Activated naive CD4-positive, alpha-beta T cell treated with anti-CD3 and anti-CD28 coated beads, Interleukin-2, amount 10 ng/mL, durations not matched to agents 7 days and 5 days (primary cell): ENCODE results near the gene FOXO3.

ENCODE experiments used
- CTCF ChIA-PET: fragments of 350-600 bp; sonication (Branson Sonifier 250); formaldehyde crosslinking; loops from one replicate; lab custom pipeline; 2021; ENCODE audit warnings: antibody characterized with exemption; lab: Charles Lee
- DNase-seq: peaks from one replicate; pipeline ENCODE4 v3.0.0-alpha.2; 2020
- H3K27ac Mint-ChIP-seq: one replicate; pipeline ENCODE4 v1.8.0; 2021; ENCODE audit warnings: mild to moderate bottlenecking, moderate library complexity, mixed read lengths
- H3K27me3 Mint-ChIP-seq: one replicate; pipeline ENCODE4 v1.8.0; 2021; ENCODE audit warnings: mild to moderate bottlenecking, mixed read lengths
- H3K36me3 Mint-ChIP-seq: one replicate; pipeline ENCODE4 v1.8.0; 2021; ENCODE audit warnings: mixed read lengths
- H3K4me1 Mint-ChIP-seq: one replicate; pipeline ENCODE4 v1.8.0; 2021; ENCODE audit warnings: mixed read lengths
- H3K4me3 Mint-ChIP-seq: one replicate; pipeline ENCODE4 v1.8.0; 2021; ENCODE audit warnings: mild to moderate bottlenecking, moderate library complexity, mixed read lengths
- H3K9me3 Mint-ChIP-seq: one replicate; pipeline ENCODE4 v1.8.0; 2021; ENCODE audit warnings: mixed read lengths

The FOXO3 gene

DNA sequence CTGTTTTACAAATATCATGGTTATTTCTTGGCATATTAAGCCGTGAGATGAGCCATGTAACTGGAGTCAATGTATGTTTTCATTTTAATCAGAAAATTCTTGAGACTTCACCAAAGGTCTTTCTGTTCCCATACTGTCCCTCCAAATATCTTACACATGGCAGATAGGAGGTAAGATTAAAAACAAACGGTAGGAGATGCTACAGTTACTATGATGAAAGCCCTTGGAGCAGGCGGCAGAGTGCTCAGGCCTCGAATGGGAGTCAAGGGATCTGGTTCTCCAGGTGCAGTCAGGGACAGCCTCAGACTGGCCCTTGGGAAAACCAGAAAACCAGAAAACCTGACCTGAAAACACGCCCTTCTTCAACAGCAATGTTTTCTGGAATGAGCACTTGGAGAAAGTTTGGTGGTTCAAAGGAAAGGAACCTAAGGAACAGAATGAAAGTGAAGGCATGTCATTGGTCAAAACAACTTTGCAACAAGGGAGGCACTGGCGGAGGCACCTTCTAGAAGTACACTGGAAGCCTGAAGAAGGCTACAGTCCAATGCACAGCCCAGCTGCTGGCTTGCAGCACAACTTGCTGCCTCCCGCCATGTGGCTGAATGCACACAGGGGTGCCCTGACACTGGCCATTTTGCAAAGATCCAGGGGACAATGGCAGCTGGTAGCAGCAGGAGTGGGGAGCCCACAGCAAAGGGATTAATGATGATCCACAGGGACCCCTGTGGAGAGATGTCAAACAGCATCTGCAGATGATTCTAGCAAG, 17.4 kb upstream of the FOXO3 start:
- Mint-ChIP-seq H3K36me3 (no peaks in the 10 kb centered on the region), H3K4me3 (no peak overlapping the region), H3K4me1 (peaks cover 15% of the 10 kb centered on the region), H3K27ac (no peak overlapping the region), H3K27me3 (peaks cover 26% of the 10 kb centered on the region), H3K9me3 (no peaks in the 10 kb centered on the region)
- DNase-seq: no peak
- CTCF ChIA-PET: interaction anchor here (0.8 to 7.5 kb wide), 12 partner anchors 9 to 529 kb away, joined by 3 to 90 read pairs (median 6); no protein-coding TSS in a partner anchor

GRCh38 chr6:108544606-108545005, 16.1 kb upstream of the FOXO3 start:
- H3K9me3 Mint-ChIP-seq: no peaks in the 10 kb centered on the region
- H3K36me3 Mint-ChIP-seq: no peaks in the 10 kb centered on the region
- no peak for DNase-seq
- H3K4me3 Mint-ChIP-seq: no peak overlapping the region
- H3K4me1 Mint-ChIP-seq: peaks cover 15% of the 10 kb centered on the region
- CTCF ChIA-PET: interaction anchor here (0.9 to 7.5 kb wide), 4 partner anchors 25 to 528 kb away, joined by 3 to 90 read pairs (median 3); no protein-coding TSS in a partner anchor
- peaks cover 24% of the 10 kb centered on the region for H3K27me3 Mint-ChIP-seq
- no peak overlapping the region for H3K27ac Mint-ChIP-seq

DNA sequence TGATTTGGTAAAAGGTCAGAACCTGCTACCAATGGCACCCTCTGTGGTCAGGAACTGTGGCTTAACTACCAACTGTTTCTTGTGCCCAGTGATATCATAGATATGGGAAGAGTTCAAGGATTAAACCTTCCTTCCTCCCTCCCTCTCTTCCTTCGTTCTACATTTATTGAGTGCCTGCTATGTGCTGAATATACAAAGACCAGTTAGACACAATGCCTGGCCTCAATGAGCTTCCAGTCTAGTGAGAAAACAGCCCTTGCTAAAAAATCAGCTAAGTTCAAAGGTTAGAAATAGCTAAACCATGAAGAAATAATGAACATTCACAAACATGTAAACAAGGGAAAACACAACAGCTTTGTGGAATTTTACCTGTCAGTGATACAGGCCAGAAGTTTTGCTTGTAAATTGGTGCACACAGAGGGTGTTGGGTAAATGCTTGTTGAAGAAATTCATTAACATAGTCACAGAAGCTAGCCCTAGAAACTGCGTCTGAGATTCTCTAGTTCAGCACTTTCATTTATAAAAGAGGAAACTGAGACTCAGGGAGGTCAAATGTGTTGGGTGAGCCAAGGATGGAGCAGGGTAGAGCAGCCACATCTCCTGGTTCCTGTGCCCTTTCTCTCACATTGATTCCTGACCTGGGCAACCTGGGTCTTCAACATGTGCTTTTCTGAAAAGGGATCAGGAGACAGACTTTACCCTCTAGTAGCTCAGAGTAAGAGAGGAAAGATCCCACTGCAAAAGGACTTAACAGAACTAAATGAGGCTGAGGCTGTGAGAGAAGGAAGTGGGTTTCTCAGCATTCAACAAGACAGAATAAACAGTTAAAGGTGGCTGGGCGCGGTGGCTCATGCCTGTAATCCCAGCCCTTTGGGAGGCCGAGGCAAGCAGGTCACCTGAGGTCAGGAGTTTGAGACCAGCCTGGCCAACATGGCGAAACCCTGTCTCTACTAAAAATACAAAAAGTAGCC, 14.4 kb upstream of the FOXO3 start:
- Mint-ChIP-seq H3K4me3 (no peak overlapping the region), H3K9me3 (no peaks in the 10 kb centered on the region), H3K36me3 (no peaks in the 10 kb centered on the region), H3K4me1 (peaks cover 15% of the 10 kb centered on the region), H3K27me3 (peaks cover 30% of the 10 kb centered on the region), H3K27ac (no peak overlapping the region)
- no peak for DNase-seq
- CTCF ChIA-PET: interaction anchor here (1.1 to 7.5 kb wide), 4 partner anchors 234 to 526 kb away, joined by 3 to 90 read pairs (median 4); no protein-coding TSS in a partner anchor

DNA sequence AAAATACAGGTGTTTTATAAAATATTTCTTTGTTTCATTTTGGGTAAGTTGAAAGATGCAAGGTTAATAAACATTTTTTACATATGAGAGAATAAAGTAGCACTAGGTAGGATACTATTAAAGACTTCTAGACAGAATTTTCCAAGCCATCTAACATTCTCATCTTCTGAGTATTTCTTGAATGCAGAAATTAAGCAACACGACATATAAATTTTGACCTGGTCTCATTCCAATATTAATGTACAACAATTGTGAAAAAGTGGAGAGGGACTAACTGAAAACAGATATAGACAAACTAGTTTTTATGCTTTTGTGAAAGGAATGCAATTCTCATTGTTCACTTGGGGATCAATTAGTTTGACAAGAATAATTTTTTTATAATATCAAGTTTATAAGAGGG, 11.5 kb upstream of the FOXO3 start:
- CTCF ChIA-PET: no interaction called here
- Mint-ChIP-seq H3K4me3 (no peak overlapping the region), H3K9me3 (no peaks in the 10 kb centered on the region), H3K36me3 (no peaks in the 10 kb centered on the region), H3K27ac (no peak overlapping the region), H3K27me3 (peaks cover 38% of the 10 kb centered on the region), H3K4me1 (peaks cover 7% of the 10 kb centered on the region)
- no peak for DNase-seq

- H3K36me3 Mint-ChIP-seq: no peaks in the 10 kb centered on the region
- H3K9me3 Mint-ChIP-seq: no peaks in the 10 kb centered on the region
- peaks cover 7% of the 10 kb centered on the region for H3K4me1 Mint-ChIP-seq
- H3K27ac Mint-ChIP-seq: no peak overlapping the region
- CTCF ChIA-PET: no interaction called here
- H3K4me3 Mint-ChIP-seq: no peak overlapping the region
- no peak for DNase-seq
- peaks cover 41% of the 10 kb centered on the region for H3K27me3 Mint-ChIP-seq
These were observed 11.0 kb upstream of the FOXO3 start for GRCh38 chr6:108549741-108550140.

DNA sequence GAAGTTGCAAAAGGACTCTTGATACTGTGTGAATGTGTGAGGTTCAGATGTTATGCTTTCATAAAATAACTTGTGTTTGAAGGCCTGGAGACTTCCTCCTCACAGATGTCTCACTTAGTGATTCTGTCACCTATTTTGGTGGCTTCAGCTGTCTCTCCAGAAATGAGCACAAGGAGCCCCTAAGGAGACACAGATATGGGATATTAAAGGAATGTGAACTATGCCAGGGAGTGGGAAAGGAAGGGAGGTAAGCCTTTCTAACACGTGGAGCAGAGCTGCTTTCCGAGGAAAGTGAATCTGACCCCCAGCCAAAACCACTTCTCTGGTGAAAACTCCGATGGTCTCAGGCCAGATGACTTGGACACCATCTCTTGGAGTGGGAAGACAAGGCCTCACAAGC, 10.5 kb upstream of the FOXO3 start:
- DNase-seq: no peak
- H3K36me3 Mint-ChIP-seq: no peaks in the 10 kb centered on the region
- H3K27ac Mint-ChIP-seq: no peak overlapping the region
- H3K27me3 Mint-ChIP-seq: peaks cover 40% of the 10 kb centered on the region
- CTCF ChIA-PET: no interaction called here
- H3K9me3 Mint-ChIP-seq: no peaks in the 10 kb centered on the region
- peaks cover 7% of the 10 kb centered on the region for H3K4me1 Mint-ChIP-seq
- H3K4me3 Mint-ChIP-seq: no peak overlapping the region

DNA sequence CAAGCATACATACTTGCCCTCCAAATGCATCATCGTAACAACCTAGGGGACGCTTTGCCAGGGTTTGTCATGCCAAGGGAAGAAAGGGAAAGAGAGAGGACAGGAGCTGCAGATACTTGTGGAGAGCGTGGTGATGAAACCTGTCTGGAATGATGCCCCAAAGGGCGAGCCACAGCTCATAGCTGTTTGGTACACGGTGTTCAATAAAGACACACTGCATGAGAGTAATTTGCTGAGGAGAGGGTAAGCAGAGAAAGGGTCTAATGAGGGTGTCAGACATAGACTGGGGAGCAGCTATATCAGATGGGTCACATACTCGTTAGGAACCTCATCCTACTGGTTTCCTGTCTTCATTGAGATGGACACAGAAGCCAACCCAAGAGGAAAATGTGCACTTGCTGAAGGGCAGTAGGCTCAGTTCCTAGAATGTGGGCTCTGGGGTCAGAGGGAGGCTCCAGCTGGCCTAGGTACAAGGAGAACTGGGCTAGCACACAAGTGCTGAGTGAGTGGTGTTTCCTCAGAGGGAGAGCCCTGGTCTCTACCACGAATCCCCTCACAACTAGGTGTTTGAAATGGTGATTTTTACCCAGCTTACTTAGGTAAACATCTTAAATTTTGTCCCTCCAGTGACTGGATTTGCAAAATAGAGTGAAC, 5.2 kb upstream of the FOXO3 start:
- H3K27ac Mint-ChIP-seq: no peak overlapping the region
- H3K4me3 Mint-ChIP-seq: no peak overlapping the region
- no peak for DNase-seq
- CTCF ChIA-PET: interaction anchor here (1.4 kb wide), 1 partner anchor 13 kb away, joined by 4 read pairs; no protein-coding TSS in a partner anchor
- no peaks in the 10 kb centered on the region for H3K9me3 Mint-ChIP-seq
- peaks cover 58% of the 10 kb centered on the region for H3K27me3 Mint-ChIP-seq
- H3K4me1 Mint-ChIP-seq: peaks cover 10% of the 10 kb centered on the region
- H3K36me3 Mint-ChIP-seq: no peaks in the 10 kb centered on the region

- Mint-ChIP-seq H3K36me3 (no peaks in the 10 kb centered on the region), H3K4me3 (no peak overlapping the region), H3K4me1 (peaks cover 10% of the 10 kb centered on the region), H3K27me3 (peaks cover 55% of the 10 kb centered on the region), H3K9me3 (no peaks in the 10 kb centered on the region), H3K27ac (no peak overlapping the region)
- DNase-seq: no peak
- CTCF ChIA-PET: interaction anchor here (1.1 to 1.4 kb wide), 2 partner anchors 14 to 882 kb away, joined by 3 to 4 read pairs; no protein-coding TSS in a partner anchor
These were observed 4.5 kb upstream of the FOXO3 start for GRCh38 chr6:108556250-108556649.

DNA sequence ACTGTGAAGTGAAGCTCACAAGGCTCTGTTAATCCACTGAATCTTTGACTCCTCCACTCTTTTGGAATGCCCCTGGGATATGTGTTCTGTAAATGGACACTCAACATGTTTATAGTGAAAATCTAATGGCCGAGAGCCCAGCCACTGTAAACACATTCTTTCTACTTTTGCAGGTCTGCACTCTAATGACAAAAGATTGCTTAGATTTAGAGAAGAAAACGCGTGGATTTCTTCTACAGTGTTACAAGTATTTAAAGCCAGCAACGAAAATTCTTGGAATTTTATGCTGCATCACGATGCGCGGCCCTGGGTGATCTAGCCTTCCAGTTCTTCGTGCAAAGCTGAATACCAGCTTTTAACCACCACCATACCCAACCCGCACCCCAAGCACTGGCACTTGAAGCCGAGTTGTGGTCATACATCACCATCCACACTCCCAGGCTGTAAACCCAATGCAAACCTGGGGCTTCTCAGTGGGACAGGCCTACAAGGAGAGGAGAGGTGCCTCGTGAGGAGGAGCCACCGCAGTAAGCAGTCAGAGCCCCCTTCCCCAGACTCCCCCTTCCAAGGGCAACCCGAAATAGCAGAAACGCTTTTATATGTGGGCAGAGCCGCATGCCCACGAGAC, 3.7 kb upstream of the FOXO3 start:
- CTCF ChIA-PET: interaction anchor here (1.1 kb wide), 1 partner anchor 882 kb away, joined by 3 read pairs; no protein-coding TSS in a partner anchor
- Mint-ChIP-seq H3K9me3 (no peaks in the 10 kb centered on the region), H3K4me1 (peaks cover 11% of the 10 kb centered on the region), H3K27ac (peak overlapping the region; percentile 69), H3K36me3 (peaks cover 4% of the 10 kb centered on the region), H3K27me3 (peaks cover 55% of the 10 kb centered on the region), H3K4me3 (peak overlapping the region; percentile 94)
- DNase-seq: no peak

DNA sequence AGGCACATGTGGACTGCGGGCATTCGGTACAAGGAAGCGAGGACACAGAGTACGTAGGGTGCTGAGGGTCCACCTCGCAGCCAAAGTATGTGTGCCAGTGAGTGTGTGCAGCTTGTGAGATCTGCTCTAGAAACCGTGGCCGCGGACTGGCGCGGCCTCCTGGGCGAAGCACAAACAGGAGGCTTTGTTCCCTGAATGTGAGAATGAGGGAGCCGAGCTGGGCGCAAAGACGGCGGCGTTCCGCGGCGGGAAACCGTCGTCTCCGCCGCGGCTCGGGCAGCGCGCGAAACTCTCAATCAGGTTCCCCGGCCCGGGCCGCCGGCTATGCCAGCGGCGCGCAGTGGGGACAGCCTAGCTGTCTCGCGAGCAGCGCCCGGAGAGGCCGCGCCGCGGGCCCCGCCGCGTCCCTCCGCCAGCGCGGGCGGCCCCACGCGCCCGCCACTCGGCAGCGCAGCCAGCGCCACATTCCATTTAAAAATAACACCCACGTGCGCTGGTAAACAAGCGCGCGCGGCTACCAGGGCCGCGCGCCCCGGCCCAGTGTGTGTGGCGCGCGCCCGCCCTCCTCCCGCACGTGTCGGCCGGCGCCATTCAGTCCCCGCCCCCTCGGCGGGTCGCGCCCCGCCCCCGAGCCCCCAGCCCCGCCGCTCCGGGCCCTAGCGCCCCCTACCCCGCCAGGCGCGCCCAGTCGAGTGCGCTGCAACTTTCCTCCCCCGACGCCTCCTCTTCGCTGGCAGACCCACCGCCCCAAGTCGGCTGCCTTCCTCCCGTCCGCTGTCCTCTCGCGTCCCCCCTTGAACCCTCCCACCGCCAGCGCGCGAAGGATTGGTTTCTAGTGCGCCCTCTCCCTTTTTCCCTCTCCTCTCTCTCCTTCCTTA, 3.0 kb upstream of the FOXO3 start:
- Mint-ChIP-seq H3K36me3 (peaks cover 12% of the 10 kb centered on the region), H3K9me3 (no peaks in the 10 kb centered on the region), H3K27ac (peak overlapping the region; percentile 99), H3K4me1 (peaks cover 19% of the 10 kb centered on the region), H3K27me3 (peaks cover 60% of the 10 kb centered on the region), H3K4me3 (peak overlapping the region; percentile 94)
- CTCF ChIA-PET: interaction anchor here (1.1 to 1.2 kb wide), 2 partner anchors 240 to 883 kb away, joined by 3 to 4 read pairs; no protein-coding TSS in a partner anchor
- DNase-seq: peak; percentile 82

- Mint-ChIP-seq H3K9me3 (no peaks in the 10 kb centered on the region), H3K4me1 (peaks cover 25% of the 10 kb centered on the region), H3K27ac (peak overlapping the region; percentile 99), H3K4me3 (peak overlapping the region; percentile 94), H3K27me3 (peaks cover 56% of the 10 kb centered on the region), H3K36me3 (peaks cover 16% of the 10 kb centered on the region)
- CTCF ChIA-PET: interaction anchor here (1.2 kb wide), 1 partner anchor 239 kb away, joined by 4 read pairs; no protein-coding TSS in a partner anchor
- DNase-seq: peak; percentile 98
These were observed 2.2 kb upstream of the FOXO3 start for GRCh38 chr6:108558372-108559096.
